Caco-2 (cell line): ENCODE measurements around the gene DOCK2. TPM values are rescaled to one million over a fixed set of nuclear protein-coding genes. Genes with fewer than 3 reads are reported as not detected.

ENCODE experiments used
- BruUV-seq: library from RNA; stranded (reverse); fragments of 400-500 nt; replicated peaks from 2 replicates; lab custom pipeline; 2021; lab: Mats Ljungman, UMichigan
- CTCF ChIA-PET: fragments of 300-600 bp; sonication (Branson Sonifier 250); formaldehyde crosslinking; loops from one replicate; lab custom pipeline; 2022; ENCODE audit warnings: antibody characterized with exemption; lab: Charles Lee
- POLR2A ChIA-PET: fragments of 300-600 bp; sonication (Branson Sonifier 250); formaldehyde crosslinking; loops from one replicate; lab custom pipeline; 2022; ENCODE audit warnings: antibody characterized with exemption; lab: Charles Lee
- DNase-seq, 2 experiments: peaks; one replicate each; pipeline versions ENCODE4 v3.0.0 to v3.0.0-alpha.2; 2020 to 2022
- H3K27me3 ChIP-seq: replicated peaks from 2 replicates; pipeline ENCODE4 v1.6.0; 2011; ENCODE audit warnings: low read length; ENCODE audit not compliant: control insufficient read depth, insufficient read depth
- H3K36me3 ChIP-seq: 2 replicates; pipeline ENCODE4 v1.5.1; 2011; ENCODE audit warnings: low read length; ENCODE audit not compliant: control insufficient read depth, insufficient read depth
- H3K4me1 ChIP-seq: fragments of 250-450 bp; sonication (Bioruptor Pico); 2 replicates; pipeline ENCODE4 v1.5.1; 2020; ENCODE audit warnings: mild to moderate bottlenecking
- H3K4me3 ChIP-seq: 2 replicates; pipeline ENCODE4 v1.5.1; 2011; ENCODE audit warnings: low read depth, mild to moderate bottlenecking, control low read depth, low read length
- H3K9me3 ChIP-seq: fragments of 250-450 bp; sonication (Bioruptor Pico); 2 replicates; pipeline ENCODE4 v1.5.1; 2020; ENCODE audit warnings: mild to moderate bottlenecking, moderate library complexity
- H3K27ac Mint-ChIP-seq: one replicate; pipeline ENCODE4 v1.8.0; 2022; ENCODE audit warnings: mixed read lengths; ENCODE audit not compliant: unreplicated experiment
- H3K27me3 Mint-ChIP-seq: one replicate; pipeline ENCODE4 v1.8.0; 2022; ENCODE audit warnings: mixed read lengths; ENCODE audit not compliant: insufficient read depth, unreplicated experiment
- H3K36me3 Mint-ChIP-seq: one replicate; pipeline ENCODE4 v1.8.0; 2022; ENCODE audit warnings: mild to moderate bottlenecking, mixed read lengths; ENCODE audit not compliant: insufficient read depth, unreplicated experiment
- H3K4me1 Mint-ChIP-seq: one replicate; pipeline ENCODE4 v1.8.0; 2022; ENCODE audit warnings: low read depth, mixed read lengths; ENCODE audit not compliant: unreplicated experiment
- H3K4me3 Mint-ChIP-seq: one replicate; pipeline ENCODE4 v1.8.0; 2022; ENCODE audit warnings: mild to moderate bottlenecking, moderate library complexity, mixed read lengths; ENCODE audit not compliant: unreplicated experiment
- H3K9me3 Mint-ChIP-seq: one replicate; pipeline ENCODE4 v1.8.0; 2022; ENCODE audit warnings: mixed read lengths; ENCODE audit not compliant: unreplicated experiment
- CTCF ChIP-seq, 2 experiments: fragments of 200-600 bp in 1 of 2; IDR thresholded peaks; 1 replicate in 1 of 2; 2 replicates in 1 of 2; pipeline versions ENCODE4 v1.5.1 to v1.8.0; 2011 to 2022; ENCODE audit warnings: antibody characterized with exemption in 1 of 2, control low read depth in 1 of 2, inconsistent platforms in 1 of 2, low read depth in 1 of 2, low read length in 1 of 2, mild to moderate bottlenecking in 1 of 2, moderate library complexity in 1 of 2; ENCODE audit not compliant: insufficient read depth in 1 of 2, severe bottlenecking in 1 of 2, unreplicated experiment in 1 of 2
- intact Hi-C: fragments of 100-400 bp; cut with micrococcal nuclease; formaldehyde crosslinking; loops from one replicate; pipeline ENCODE4 v1.10.0; 2022; ENCODE audit not compliant: unreplicated experiment
- total RNA-seq: library from RNA; stranded (reverse); gene quantifications from 2 replicates; pipeline ENCODE4 v1.2.3, GENCODE V29; 2022

DOCK2 gene
- total RNA-seq, 1 experiment from 2014 or later, result 0.09 TPM

GRCh38 chr5:169637549-169638121 is 560 bp downstream of the DOCK2 start:
- no peak overlapping the region for H3K4me3 Mint-ChIP-seq
- peaks cover 2% of the 10 kb centered on the region for H3K27me3 Mint-ChIP-seq

GRCh38 chr5:169641253-169641652 is 4.2 kb downstream of the DOCK2 start:
- H3K27me3 ChIP-seq, result no peaks in the 10 kb centered on the region
- H3K9me3 Mint-ChIP-seq, result no peaks in the 10 kb centered on the region
- H3K36me3 Mint-ChIP-seq, result no peaks in the 10 kb centered on the region
- BruUV-seq, result no TSS peak
- H3K36me3 ChIP-seq, result no peaks in the 10 kb centered on the region
- 0 out of 2 replicates have a peak, but pooled peaks cover 3% of the 10 kb centered on the region for H3K4me1 ChIP-seq
- POLR2A ChIA-PET, result no interaction called here
- intact Hi-C loops, result no loop called here
- peak; percentile 41 to 66 for DNase-seq
- H3K27ac Mint-ChIP-seq, result no peak overlapping the region
- peaks cover 8% of the 10 kb centered on the region for H3K4me1 Mint-ChIP-seq
- 0 out of 2 replicates have a peak, but pooled peaks cover 8% of the 10 kb centered on the region for H3K9me3 ChIP-seq
- CTCF ChIA-PET, result no interaction called here
- no peak overlapping the region for H3K4me3 Mint-ChIP-seq
- TF ChIP-seq CTCF (IDR thresholded peaks at IDR 0.05; ENCODE audit: insufficient read depth in 1 of 2, low read depth in 1 of 2, low read length in 1 of 2, severe bottlenecking in 1 of 2, unreplicated experiment in 1 of 2), result no peak
- no peak overlapping the region for H3K4me3 ChIP-seq
- peaks cover 10% of the 10 kb centered on the region for H3K27me3 Mint-ChIP-seq

More at GRCh38 chr5:169637549-169638121, 560 bp downstream of the DOCK2 start:
- H3K36me3 Mint-ChIP-seq, result no peaks in the 10 kb centered on the region
- H3K4me1 ChIP-seq, result 0 out of 2 replicates have a peak, but pooled peaks cover 3% of the 10 kb centered on the region
- H3K27me3 ChIP-seq, result no peaks in the 10 kb centered on the region
- H3K27ac Mint-ChIP-seq, result no peak overlapping the region
- no TSS peak for BruUV-seq
- no peak for TF ChIP-seq CTCF (IDR thresholded peaks at IDR 0.05; ENCODE audit: insufficient read depth in 1 of 2, low read depth in 1 of 2, low read length in 1 of 2, severe bottlenecking in 1 of 2, unreplicated experiment in 1 of 2)
- no peak for DNase-seq
- ChIA-PET POLR2A (no interaction called here), CTCF (no interaction called here)
- H3K9me3 ChIP-seq, result peaks cover 13% of the 10 kb centered on the region
- peaks cover 15% of the 10 kb centered on the region for H3K9me3 Mint-ChIP-seq
- no peak overlapping the region for H3K4me3 ChIP-seq
- no peaks in the 10 kb centered on the region for H3K36me3 ChIP-seq
- intact Hi-C loops, result no loop called here
- H3K4me1 Mint-ChIP-seq, result peaks cover 8% of the 10 kb centered on the region

GRCh38 chr5:169646856-169647255 is 9.8 kb downstream of the DOCK2 start:
- H3K36me3 Mint-ChIP-seq, result no peaks in the 10 kb centered on the region
- CTCF ChIA-PET, result no interaction called here
- no TSS peak for BruUV-seq

More at GRCh38 chr5:169646856-169647255, 9.8 kb downstream of the DOCK2 start:
- no peaks in the 10 kb centered on the region for H3K36me3 ChIP-seq
- H3K4me1 ChIP-seq, result no peaks in the 10 kb centered on the region
- intact Hi-C loops, result no loop called here
- no peaks in the 10 kb centered on the region; the same call in 1 of the 2 replicates for H3K27me3 ChIP-seq
- H3K27ac Mint-ChIP-seq, result no peak overlapping the region
- H3K9me3 Mint-ChIP-seq, result no peaks in the 10 kb centered on the region
- H3K4me1 Mint-ChIP-seq, result no peaks in the 10 kb centered on the region
- DNase-seq, result no peak
- POLR2A ChIA-PET, result no interaction called here
- H3K9me3 ChIP-seq, result no peaks in the 10 kb centered on the region
- TF ChIP-seq CTCF (IDR thresholded peaks at IDR 0.05; ENCODE audit: insufficient read depth in 1 of 2, low read depth in 1 of 2, low read length in 1 of 2, severe bottlenecking in 1 of 2, unreplicated experiment in 1 of 2), result no peak
- H3K4me3 Mint-ChIP-seq, result no peak overlapping the region
- no peak overlapping the region for H3K4me3 ChIP-seq
- peaks cover 34% of the 10 kb centered on the region for H3K27me3 Mint-ChIP-seq
